ENCODE results near the gene COMT. TPM values are rescaled to one million over a fixed set of nuclear protein-coding genes. Genes with fewer than 3 reads are reported as not detected.

Gene COMT
- total and polyA plus RNA-seq, 9 of the 15 experiments (the other 6 are each of a cell fraction or from before 2014, with no cell fraction given), result 12.5 to 351 (median 155) TPM

DNA sequence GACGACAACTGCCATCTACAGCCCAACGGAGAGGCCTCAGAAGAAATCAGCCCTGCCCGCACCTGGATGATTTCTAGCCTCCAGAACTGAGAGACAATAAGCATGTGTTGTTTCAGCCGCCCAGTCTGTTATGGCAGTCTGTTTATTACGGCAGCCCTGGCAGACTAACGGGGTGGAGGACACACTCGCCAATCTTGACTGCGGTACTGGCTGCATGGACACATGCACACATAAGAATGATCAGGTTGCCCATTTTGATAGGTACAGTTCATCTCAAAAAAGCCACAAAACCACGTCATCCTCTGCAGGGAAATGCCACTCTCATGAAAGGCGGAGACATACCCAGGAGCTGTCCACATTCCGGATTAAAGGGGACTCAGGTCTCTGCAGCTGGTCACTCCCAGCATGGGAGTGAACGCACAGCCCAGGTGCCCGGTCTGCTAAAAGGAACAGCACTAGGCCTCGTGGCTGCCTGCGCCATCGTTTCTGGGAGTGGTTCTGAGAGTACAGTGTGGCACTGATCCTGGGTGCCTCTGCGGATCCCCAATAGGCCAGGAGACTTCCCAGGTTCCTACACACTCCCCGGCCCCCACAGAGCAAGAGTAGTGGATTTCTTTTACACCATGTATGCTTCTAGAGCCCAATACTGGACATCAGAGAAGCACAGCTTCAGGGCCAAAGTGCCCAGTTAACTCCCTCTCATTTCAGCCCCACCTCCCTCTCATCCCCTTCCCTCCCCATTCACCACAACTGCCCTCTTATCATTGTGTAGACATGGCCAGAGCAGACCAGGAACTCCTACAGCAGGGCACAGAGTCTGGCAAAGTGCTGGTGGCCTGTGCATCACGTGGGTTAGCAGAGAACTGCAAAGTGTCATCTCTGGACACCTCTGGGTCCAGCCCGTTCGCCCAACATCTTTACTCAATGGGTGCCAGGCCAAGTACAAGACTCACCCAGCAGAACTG is 11.7 kb upstream of the COMT start (continued):
- TF ChIP-seq POLR3A (IDR thresholded peaks at IDR 0.05; ENCODE audit: borderline replicate concordance, extremely low read depth, insufficient read depth, insufficient read length), result no peak
- TF ChIP-seq ZNF24 (IDR thresholded peaks at IDR 0.05), result no peak
- TF ChIP-seq, protein P1, sequence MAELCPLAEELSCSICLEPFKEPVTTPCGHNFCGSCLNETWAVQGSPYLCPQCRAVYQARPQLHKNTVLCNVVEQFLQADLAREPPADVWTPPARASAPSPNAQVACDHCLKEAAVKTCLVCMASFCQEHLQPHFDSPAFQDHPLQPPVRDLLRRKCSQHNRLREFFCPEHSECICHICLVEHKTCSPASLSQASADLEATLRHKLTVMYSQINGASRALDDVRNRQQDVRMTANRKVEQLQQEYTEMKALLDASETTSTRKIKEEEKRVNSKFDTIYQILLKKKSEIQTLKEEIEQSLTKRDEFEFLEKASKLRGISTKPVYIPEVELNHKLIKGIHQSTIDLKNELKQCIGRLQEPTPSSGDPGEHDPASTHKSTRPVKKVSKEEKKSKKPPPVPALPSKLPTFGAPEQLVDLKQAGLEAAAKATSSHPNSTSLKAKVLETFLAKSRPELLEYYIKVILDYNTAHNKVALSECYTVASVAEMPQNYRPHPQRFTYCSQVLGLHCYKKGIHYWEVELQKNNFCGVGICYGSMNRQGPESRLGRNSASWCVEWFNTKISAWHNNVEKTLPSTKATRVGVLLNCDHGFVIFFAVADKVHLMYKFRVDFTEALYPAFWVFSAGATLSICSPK (IDR thresholded peaks at IDR 0.05; ENCODE audit: borderline replicate concordance), result no peak
- TF ChIP-seq STAT6 (CRISPR knock-in tag; IDR thresholded peaks at IDR 0.05), result no peak
- no peak for TF ChIP-seq MYBL2 (IDR thresholded peaks at IDR 0.05; ENCODE audit: low read depth)
- TF ChIP-seq MYBL2 (CRISPR knock-in tag; IDR thresholded peaks at IDR 0.05; ENCODE audit: borderline replicate concordance), result no peak
- TF ChIP-seq HNRNPH1 (optimal IDR thresholded peaks at IDR 0.05; ENCODE audit: low read depth, low read length), result no peak
- TF ChIP-seq CREBBP (IDR thresholded peaks at IDR 0.05; ENCODE audit: low read depth, low read length), result no peak
- no peak for TF ChIP-seq TAL1 (IDR thresholded peaks at IDR 0.05)
- no peak for TF ChIP-seq U2AF1 (optimal IDR thresholded peaks at IDR 0.05; ENCODE audit: low read depth, low read length)
- TF ChIP-seq, protein P2, sequence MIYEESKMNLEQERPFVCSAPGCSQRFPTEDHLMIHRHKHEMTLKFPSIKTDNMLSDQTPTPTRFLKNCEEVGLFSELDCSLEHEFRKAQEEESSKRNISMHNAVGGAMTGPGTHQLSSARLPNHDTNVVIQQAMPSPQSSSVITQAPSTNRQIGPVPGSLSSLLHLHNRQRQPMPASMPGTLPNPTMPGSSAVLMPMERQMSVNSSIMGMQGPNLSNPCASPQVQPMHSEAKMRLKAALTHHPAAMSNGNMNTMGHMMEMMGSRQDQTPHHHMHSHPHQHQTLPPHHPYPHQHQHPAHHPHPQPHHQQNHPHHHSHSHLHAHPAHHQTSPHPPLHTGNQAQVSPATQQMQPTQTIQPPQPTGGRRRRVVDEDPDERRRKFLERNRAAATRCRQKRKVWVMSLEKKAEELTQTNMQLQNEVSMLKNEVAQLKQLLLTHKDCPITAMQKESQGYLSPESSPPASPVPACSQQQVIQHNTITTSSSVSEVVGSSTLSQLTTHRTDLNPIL (CRISPR knock-in tag; IDR thresholded peaks at IDR 0.05), result no peak
- no peak for TF ChIP-seq ILK (tag; IDR thresholded peaks at IDR 0.05; ENCODE audit: borderline replicate concordance, low read depth)
- TF ChIP-seq FOXP4 (CRISPR knock-in tag; IDR thresholded peaks at IDR 0.05; ENCODE audit: borderline replicate concordance), result no peak
- no peak for TF ChIP-seq DMBX1 (CRISPR knock-in tag; IDR thresholded peaks at IDR 0.05; ENCODE audit: borderline replicate concordance)
- 0 out of 2 replicates have a peak, but pooled peaks have one; percentile 34 for TF ChIP-seq ZNF408 (CRISPR knock-in tag; IDR thresholded peaks at IDR 0.05; ENCODE audit: low read depth)
- TF ChIP-seq, protein P3, sequence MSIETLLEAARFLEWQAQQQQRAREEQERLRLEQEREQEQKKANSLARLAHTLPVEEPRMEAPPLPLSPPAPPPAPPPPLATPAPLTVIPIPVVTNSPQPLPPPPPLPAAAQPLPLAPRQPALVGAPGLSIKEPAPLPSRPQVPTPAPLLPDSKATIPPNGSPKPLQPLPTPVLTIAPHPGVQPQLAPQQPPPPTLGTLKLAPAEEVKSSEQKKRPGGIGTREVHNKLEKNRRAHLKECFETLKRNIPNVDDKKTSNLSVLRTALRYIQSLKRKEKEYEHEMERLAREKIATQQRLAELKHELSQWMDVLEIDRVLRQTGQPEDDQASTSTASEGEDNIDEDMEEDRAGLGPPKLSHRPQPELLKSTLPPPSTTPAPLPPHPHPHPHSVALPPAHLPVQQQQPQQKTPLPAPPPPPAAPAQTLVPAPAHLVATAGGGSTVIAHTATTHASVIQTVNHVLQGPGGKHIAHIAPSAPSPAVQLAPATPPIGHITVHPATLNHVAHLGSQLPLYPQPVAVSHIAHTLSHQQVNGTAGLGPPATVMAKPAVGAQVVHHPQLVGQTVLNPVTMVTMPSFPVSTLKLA (conservative IDR thresholded peaks at IDR 0.05), result no peak
